ENCODE data around the gene SIPA1L3. TPM values are rescaled to one million over a fixed set of nuclear protein-coding genes. Genes with fewer than 3 reads are reported as not detected.

The SIPA1L3 gene
- total and polyA plus RNA-seq, 2 of the 13 experiments (the other 11 are each of a cell fraction or from before 2014, with no cell fraction given) = 5.5 to 7.7 TPM

GRCh38 chr19:38194061-38194701 lies 287.2 kb downstream of the SIPA1L3 start (continued):
- no peak for TF ChIP-seq HINFP (CRISPR knock-in tag; IDR thresholded peaks at IDR 0.05; ENCODE audit: low read depth)
- no peak for TF ChIP-seq SP2 (CRISPR knock-in tag; IDR thresholded peaks at IDR 0.05)
- peak; percentile 44; the same call in 1 of the 2 replicates for TF ChIP-seq HNF4G (IDR thresholded peaks at IDR 0.05; ENCODE audit: borderline replicate concordance, low read depth, low read length)
- TF ChIP-seq HNF4G (CRISPR knock-in tag; IDR thresholded peaks at IDR 0.05; ENCODE audit: borderline replicate concordance, low read depth) = no peak
- TF ChIP-seq HNRNPL (IDR thresholded peaks at IDR 0.05; ENCODE audit: low read depth, low read length) = 0 out of 2 replicates have a peak, but pooled peaks have one; percentile 55
- TF ChIP-seq FOSL2 (CRISPR knock-in tag; IDR thresholded peaks at IDR 0.05) = 0 out of 2 replicates have a peak, but pooled peaks have one; percentile 10
- no peak for TF ChIP-seq HMGXB3 (CRISPR knock-in tag; IDR thresholded peaks at IDR 0.05; ENCODE audit: borderline replicate concordance)
- no peak for TF ChIP-seq PRDM4 (CRISPR knock-in tag; IDR thresholded peaks at IDR 0.05; ENCODE audit: borderline replicate concordance)
- 0 out of 2 replicates have a peak, but pooled peaks have one; percentile 13 for TF ChIP-seq PAXIP1 (CRISPR knock-in tag; conservative IDR thresholded peaks at IDR 0.05)
- TF ChIP-seq ARID3A (IDR thresholded peaks at IDR 0.05; ENCODE audit: low read depth, low read length) = no peak
- TF ChIP-seq ZNF496 (CRISPR knock-in tag; IDR thresholded peaks at IDR 0.05; ENCODE audit: insufficient replicate concordance) = no peak
- no peak for TF ChIP-seq TFDP1 (CRISPR knock-in tag; IDR thresholded peaks at IDR 0.05; ENCODE audit: borderline replicate concordance)
